Activated CD4-positive, alpha-beta T cell treated with anti-CD3 and anti-CD28 coated beads, Interleukin-2, Interleukin-4, amounts not matched to agents 100 ng/mL and 50 ng/mL, durations not matched to agents 16 hours and 8 hours (primary cell): ENCODE data around the gene FOLR1.

Experiments used
- DNase-seq: peaks from one replicate; pipeline ENCODE4 v3.0.0-alpha.2; 2020; ENCODE audit warnings: low spot score

FOLR1 gene

GRCh38 chr11:72223615-72224563 lies 31.9 kb downstream of the FOLR1 start:
- peak; percentile 43 for DNase-seq

- DNase-seq: peak; percentile 39
Measured at GRCh38 chr11:72224564-72225410, 32.8 kb downstream of the FOLR1 start, which contains the start of gene INPPL1. Gene INPPL1 (plus strand): TSS chr11:72224767. CDS start chr11:72224985, 218 bp downstream.

DNA sequence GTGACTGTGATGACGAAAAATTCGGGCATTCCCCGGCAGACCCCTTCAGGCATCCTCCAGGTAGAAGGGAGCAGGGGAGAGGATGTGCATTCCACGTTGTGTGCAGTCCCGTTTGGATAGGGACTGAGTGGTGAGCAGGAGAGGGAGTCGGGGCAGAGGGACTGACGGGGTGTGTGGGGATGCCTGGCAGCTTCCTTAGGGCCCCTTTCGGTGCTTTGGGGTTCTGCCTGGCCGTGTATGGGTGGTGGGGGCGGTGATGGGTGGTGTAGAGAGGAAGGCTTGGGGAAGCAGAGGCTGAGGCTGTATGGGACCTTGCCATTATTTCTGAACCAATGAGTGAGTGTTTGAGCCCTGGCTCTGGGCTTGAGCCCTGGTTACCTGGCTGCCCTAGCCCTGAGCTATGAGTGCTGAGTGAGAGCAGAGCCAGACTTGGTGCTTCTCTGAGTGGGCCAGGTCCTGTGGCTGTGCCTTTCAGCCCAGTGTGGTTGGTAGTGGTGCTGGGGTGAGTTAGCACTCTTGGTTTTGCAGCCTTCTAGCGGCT lies 33.5 kb downstream of the FOLR1 start:
- DNase-seq: peak; percentile 45

- no peak for DNase-seq
Measured at GRCh38 chr11:72226701-72227100, 34.8 kb downstream of the FOLR1 start.

- DNase-seq: no peak
Measured at GRCh38 chr11:72227316-72228228, 35.6 kb downstream of the FOLR1 start.

DNA sequence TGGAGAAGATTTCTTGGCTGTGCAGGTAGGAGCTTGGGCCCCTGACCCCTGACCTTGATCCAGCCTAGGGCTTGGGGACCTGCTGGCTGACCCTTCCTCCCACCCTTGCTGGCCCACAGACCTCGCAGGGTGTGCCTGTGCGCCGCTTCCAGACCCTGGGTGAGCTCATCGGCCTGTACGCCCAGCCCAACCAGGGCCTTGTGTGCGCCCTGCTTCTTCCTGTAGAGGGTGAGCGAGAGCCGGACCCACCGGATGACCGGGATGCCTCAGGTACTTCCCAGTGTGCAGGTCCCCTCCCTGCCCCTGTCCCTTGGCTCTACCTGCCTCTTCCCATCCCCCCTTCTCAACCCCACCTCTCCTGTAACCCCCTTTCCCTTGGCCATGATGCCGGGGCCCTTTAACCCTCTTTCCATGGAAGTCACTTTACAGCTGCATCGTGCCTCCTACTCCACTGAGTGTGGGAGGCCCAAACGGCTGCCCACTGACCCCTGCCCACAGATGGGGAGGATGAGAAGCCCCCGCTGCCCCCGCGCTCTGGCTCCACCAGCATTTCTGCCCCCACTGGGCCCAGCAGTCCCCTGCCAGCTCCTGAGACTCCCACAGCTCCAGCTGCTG lies 36.4 kb downstream of the FOLR1 start:
- no peak for DNase-seq

- no peak for DNase-seq
Measured at GRCh38 chr11:72228844-72229231, 36.9 kb downstream of the FOLR1 start.

DNA sequence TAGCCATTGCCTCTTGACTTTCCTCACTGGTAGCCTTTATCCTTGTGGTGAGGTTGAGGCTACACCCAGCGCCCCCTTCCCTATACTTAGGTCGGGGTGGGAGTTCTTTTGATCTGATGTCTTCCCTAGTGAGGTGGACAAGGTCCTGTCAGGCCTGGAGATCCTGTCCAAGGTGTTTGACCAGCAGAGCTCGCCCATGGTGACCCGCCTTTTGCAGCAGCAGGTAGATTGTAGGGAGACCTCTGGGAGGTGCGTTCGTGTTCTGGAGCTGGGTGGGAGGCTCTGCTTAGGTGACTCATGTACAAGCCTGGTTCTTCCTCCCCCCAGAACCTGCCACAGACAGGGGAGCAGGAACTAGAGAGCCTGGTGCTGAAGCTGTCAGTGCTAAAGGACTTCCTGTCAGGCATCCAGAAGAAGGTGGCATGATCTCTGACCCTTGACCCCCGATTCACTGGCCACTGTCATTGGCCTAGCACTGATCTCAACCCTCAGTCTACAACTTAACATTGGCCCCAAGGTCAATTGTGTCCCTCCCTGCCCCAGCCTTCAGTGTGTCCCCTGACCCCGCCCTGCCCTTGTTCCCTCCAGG lies 37.5 kb downstream of the FOLR1 start:
- DNase-seq: no peak

GRCh38 chr11:72229925-72230763 lies 38.2 kb downstream of the FOLR1 start:
- no peak for DNase-seq

DNA sequence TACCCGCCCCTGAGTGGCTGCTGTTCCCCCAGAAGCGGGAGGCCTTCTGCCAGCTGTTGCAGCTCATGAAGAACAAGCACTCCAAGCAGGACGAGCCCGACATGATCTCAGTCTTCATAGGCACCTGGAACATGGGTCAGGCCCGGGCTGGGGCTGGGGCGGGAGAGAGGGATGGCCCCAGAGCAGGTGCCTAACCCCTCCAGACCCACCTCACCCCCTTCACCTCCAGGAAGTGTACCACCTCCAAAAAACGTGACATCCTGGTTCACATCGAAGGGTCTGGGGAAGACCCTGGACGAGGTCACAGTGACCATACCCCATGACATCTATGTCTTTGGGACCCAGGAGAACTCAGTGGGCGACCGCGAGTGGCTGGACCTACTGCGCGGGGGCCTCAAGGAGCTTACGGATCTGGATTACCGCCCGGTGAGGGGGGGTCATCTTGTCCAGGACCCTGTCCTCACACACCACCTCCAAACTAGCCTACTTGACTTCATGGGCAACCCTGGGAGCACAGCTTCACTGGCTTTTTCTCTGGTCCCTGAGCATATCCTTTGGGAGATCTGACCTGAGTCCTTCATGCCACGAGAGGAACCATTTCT lies 38.9 kb downstream of the FOLR1 start:
- DNase-seq: no peak

DNA sequence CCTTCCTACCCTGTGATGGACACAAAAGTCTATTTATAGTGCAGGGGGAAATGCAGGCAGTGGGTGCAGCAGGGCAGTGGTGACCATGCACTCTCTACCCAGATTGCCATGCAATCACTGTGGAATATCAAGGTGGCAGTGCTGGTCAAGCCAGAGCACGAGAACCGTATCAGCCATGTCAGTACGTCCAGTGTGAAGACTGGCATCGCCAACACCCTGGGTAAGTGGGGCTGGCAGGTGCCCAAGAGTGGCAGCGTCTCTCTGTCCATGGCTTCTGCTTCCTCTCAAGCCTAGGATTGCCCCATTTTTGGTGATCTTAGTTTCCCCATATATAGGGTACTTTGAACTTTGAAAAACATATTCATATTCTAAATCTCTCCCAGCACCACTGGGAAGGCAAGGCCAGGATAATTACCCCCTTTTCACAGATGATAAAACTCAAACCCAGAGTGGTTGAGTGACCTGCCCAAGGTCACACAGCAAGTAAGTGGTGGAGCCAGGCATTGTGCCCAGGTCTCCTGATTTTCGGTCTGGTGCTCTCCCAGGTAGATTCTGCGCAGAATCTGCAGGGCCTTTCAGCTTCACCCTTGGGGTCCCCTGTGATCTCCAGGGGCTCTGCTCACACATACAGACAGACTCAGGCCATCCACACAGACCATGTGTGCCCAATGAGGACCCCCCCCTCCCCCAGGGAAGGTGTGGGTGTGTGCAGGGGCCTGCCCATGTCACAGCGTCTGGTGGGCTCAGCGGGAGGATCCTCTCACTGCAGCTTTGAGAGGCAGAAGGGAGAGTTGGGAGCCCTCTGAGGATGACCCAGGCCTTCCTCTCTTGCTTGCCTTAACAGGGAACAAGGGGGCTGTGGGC lies 39.7 kb downstream of the FOLR1 start:
- no peak for DNase-seq

DNA sequence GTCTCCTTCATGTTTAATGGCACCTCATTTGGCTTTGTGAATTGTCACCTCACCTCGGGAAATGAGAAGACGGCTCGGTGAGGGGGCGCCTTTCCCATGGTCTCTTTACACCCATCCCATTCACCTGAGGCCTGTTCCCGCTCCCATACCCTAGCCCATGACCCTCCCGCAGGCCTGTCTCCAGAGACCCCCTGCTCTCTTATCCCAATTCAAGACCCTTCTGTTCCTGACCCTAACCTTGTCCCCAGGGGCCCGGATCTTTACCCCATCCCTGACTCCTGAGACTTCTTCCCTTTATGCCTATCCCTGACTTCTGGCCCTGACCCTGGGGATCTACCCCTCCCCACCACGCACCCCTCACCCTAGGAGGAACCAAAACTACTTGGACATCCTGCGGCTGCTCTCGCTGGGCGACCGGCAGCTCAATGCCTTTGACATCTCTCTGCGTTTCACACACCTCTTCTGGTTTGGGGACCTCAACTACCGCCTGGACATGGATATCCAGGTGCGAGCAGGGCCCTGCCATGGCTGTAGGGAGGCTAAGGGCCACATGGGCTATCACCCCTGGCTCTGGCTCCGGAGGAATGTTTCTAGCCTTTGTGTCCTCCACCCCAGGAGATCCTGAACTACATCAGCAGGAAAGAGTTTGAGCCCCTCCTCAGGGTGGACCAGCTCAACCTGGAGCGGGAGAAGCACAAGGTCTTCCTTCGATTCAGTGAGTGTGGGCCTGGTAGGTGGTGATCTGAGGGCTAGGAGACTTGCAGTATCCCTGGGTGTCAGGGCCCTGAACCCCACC lies 40.5 kb downstream of the FOLR1 start:
- DNase-seq: no peak

GRCh38 chr11:72233056-72233772 lies 41.3 kb downstream of the FOLR1 start:
- DNase-seq: no peak

- no peak for DNase-seq
Measured at GRCh38 chr11:72233773-72234513, 42.0 kb downstream of the FOLR1 start.

DNA sequence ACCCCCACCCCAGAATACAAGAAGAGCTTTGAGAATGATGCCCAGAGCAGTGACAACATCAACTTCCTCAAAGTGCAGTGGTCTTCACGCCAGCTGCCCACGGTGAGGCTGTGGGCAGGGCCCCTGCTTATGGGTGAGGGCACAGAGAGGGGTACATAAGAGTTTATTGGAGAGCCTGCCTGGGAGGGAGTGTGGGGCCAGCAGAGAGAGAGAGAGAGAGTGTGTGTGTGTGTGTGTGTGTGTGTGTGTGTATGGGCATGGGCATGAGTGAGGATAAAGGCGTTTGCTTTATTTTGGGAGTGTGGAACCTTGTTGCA lies 42.5 kb downstream of the FOLR1 start:
- no peak for DNase-seq

DNA sequence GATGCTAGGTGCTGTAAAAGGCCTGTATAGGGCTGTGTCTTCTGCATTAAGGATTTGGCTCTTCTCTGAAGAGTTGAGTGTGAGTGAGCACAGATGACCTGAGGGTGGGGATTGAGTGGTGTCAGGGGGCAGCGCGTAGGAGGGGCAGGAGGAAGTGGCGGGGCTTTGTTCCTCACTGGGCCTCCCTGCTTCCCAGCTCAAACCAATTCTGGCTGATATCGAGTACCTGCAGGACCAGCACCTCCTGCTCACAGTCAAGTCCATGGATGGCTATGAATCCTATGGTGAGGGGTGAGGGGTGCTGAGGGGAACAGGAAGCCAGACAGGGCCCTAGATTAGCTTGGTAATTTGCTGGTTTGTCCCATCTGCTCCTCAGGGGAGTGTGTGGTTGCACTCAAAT lies 43.0 kb downstream of the FOLR1 start:
- no peak for DNase-seq
